A673 (cell line): ENCODE results near the gene AQP7. TPM values are rescaled to one million over a fixed set of nuclear protein-coding genes. Genes with fewer than 3 reads are reported as not detected.

ENCODE experiments used
- BruUV-seq: library from RNA; stranded (reverse); fragments of 400-500 nt; replicated peaks from 2 replicates; lab custom pipeline; 2021; lab: Mats Ljungman, UMichigan
- CTCF ChIA-PET: fragments of 300-600 bp; sonication (Branson Sonifier 250); formaldehyde crosslinking; loops from one replicate; lab custom pipeline; 2022; ENCODE audit warnings: antibody characterized with exemption; lab: Charles Lee
- POLR2A ChIA-PET: fragments of 300-600 bp; sonication (Branson Sonifier 250); formaldehyde crosslinking; loops from one replicate; lab custom pipeline; 2022; ENCODE audit warnings: antibody characterized with exemption; ENCODE audit not compliant: low non-redundant PET; lab: Charles Lee
- DNase-seq: peaks from one replicate; pipeline ENCODE4 v3.0.0-alpha.2; 2015; ENCODE audit warnings: low spot score
- H3K27ac ChIP-seq: fragments of 200-600 bp; sonication (generic); 2 replicates; pipeline ENCODE4 v1.5.1; 2016; ENCODE audit warnings: mixed run types, low read depth, mild to moderate bottlenecking, mixed read lengths, antibody characterized with exemption, low read length; ENCODE audit not compliant: poor library complexity, severe bottlenecking
- H3K27me3 ChIP-seq: fragments of 200-600 bp; sonication (generic); replicated peaks from 2 replicates; pipeline ENCODE4 v1.6.1; 2017; ENCODE audit warnings: mixed run types, low read depth, mild to moderate bottlenecking, mixed read lengths, antibody characterized with exemption, low read length; ENCODE audit not compliant: insufficient read depth, poor library complexity
- H3K36me3 ChIP-seq: fragments of 200-600 bp; sonication (generic); 2 replicates; pipeline ENCODE4 v1.6.1; 2016; ENCODE audit warnings: mixed run types, mild to moderate bottlenecking, mixed read lengths, antibody characterized with exemption, low read length; ENCODE audit not compliant: insufficient read depth, poor library complexity, severe bottlenecking
- H3K4me1 ChIP-seq: fragments of 200-600 bp; sonication (generic); 2 replicates; pipeline ENCODE4 v1.6.1; 2017; ENCODE audit warnings: mixed run types, mild to moderate bottlenecking, mixed read lengths, antibody characterized with exemption, low read length; ENCODE audit not compliant: insufficient read depth, poor library complexity, severe bottlenecking
- H3K4me3 ChIP-seq: fragments of 200-600 bp; sonication (generic); 2 replicates; pipeline ENCODE4 v1.5.1; 2016; ENCODE audit warnings: low read depth, mixed run types, mild to moderate bottlenecking, mixed read lengths, low read length; ENCODE audit not compliant: poor library complexity, severe bottlenecking
- H3K9me3 ChIP-seq: fragments of 200-600 bp; sonication (generic); 2 replicates; pipeline ENCODE4 v1.6.1; 2016; ENCODE audit warnings: mixed run types, low read depth, mild to moderate bottlenecking, mixed read lengths, antibody characterized with exemption, low read length; ENCODE audit not compliant: poor library complexity, severe bottlenecking
- CTCF ChIP-seq: fragments of 300-800, 200-600 bp; sonication (generic); conservative IDR thresholded peaks from 2 replicates; pipeline ENCODE4 v1.5.1; 2017; ENCODE audit warnings: low read depth, mild to moderate bottlenecking, antibody characterized with exemption, low read length, moderate library complexity, mixed read lengths
- EZH2 ChIP-seq: fragments of 200-600 bp; sonication (generic); IDR thresholded peaks from 2 replicates; pipeline ENCODE4 v1.6.1; 2017; ENCODE audit warnings: borderline replicate concordance, low read depth, mild to moderate bottlenecking, mixed read lengths, antibody characterized with exemption, low read length; ENCODE audit not compliant: poor library complexity, severe bottlenecking
- intact Hi-C: fragments of 100-400 bp; cut with micrococcal nuclease; formaldehyde crosslinking; loops from one replicate; pipeline ENCODE4 v1.10.0; 2022; ENCODE audit not compliant: unreplicated experiment
- total RNA-seq: library from RNA; stranded (reverse); gene quantifications from 2 replicates; pipeline ENCODE4 v1.2.3, GENCODE V29; 2021

AQP7 gene
- total RNA-seq, 1 experiment from 2014 or later = not detected

- intact Hi-C loops = loop anchor here (2.0 kb wide), 1 partner anchor 91 kb away; no protein-coding TSS in a partner anchor
- Histone ChIP-seq H3K4me3 (no peak overlapping the region), H3K36me3 (peaks cover 5% of the 10 kb centered on the region), H3K27me3 (no peaks in the 10 kb centered on the region), H3K4me1 (no peaks in the 10 kb centered on the region), H3K27ac (no peak overlapping the region), H3K9me3 (no peaks in the 10 kb centered on the region)
- no peak for DNase-seq
- POLR2A ChIA-PET = no interaction called here
- CTCF ChIA-PET = interaction anchor here (2.7 kb wide), 1 partner anchor 91 kb away, joined by 21 read pairs; no protein-coding TSS in a partner anchor
- no TSS peak for BruUV-seq
- TF ChIP-seq CTCF (no peak), EZH2 (no peak)
Measured at GRCh38 chr9:33375841-33376321, 26.5 kb downstream of the AQP7 start.

GRCh38 chr9:33375238-33375840, 27.0 kb downstream of the AQP7 start:
- H3K4me3 ChIP-seq = no peak overlapping the region
- intact Hi-C loops = loop anchor here (2.0 kb wide), 1 partner anchor 91 kb away; no protein-coding TSS in a partner anchor
- H3K9me3 ChIP-seq = no peaks in the 10 kb centered on the region
- no peak for TF ChIP-seq EZH2
- TF ChIP-seq CTCF = no peak
- CTCF ChIA-PET = interaction anchor here (0.5 to 2.7 kb wide), 3 partner anchors 13 to 126 kb away, joined by 3 to 21 read pairs (median 4); no protein-coding TSS in a partner anchor
- H3K27ac ChIP-seq = no peak overlapping the region
- no TSS peak for BruUV-seq
- POLR2A ChIA-PET = no interaction called here
- no peaks in the 10 kb centered on the region for H3K4me1 ChIP-seq
- H3K27me3 ChIP-seq = no peaks in the 10 kb centered on the region
- peaks cover 11% of the 10 kb centered on the region for H3K36me3 ChIP-seq
- no peak for DNase-seq

GRCh38 chr9:33374634-33375237, 27.6 kb downstream of the AQP7 start:
- no peaks in the 10 kb centered on the region for H3K4me1 ChIP-seq
- CTCF ChIA-PET = interaction anchor here (0.5 to 2.7 kb wide), 4 partner anchors 12 to 126 kb away, joined by 3 to 21 read pairs (median 4); no protein-coding TSS in a partner anchor
- POLR2A ChIA-PET = no interaction called here
- no peak overlapping the region for H3K27ac ChIP-seq
- H3K36me3 ChIP-seq = peaks cover 17% of the 10 kb centered on the region
- intact Hi-C loops = loop anchor here (2.0 kb wide), 1 partner anchor 92 kb away; no protein-coding TSS in a partner anchor
- no peak overlapping the region for H3K4me3 ChIP-seq
- peak; percentile 85 for DNase-seq
- no peaks in the 10 kb centered on the region for H3K27me3 ChIP-seq
- no peaks in the 10 kb centered on the region for H3K9me3 ChIP-seq
- TF ChIP-seq EZH2 = no peak
- peak; percentile 91 for TF ChIP-seq CTCF
- no TSS peak for BruUV-seq
